Measurements from ENCODE around the gene SERPINB6.

SERPINB6 gene

GRCh38 chr6:3014675-3015066 lies 43.3 kb upstream of the SERPINB6 start:
- Histone ChIP-seq H3K27me3 (replicated peaks in 2 of 5; ENCODE audit: control insufficient read depth in 4 of 5, insufficient read depth in 5 of 5, low read length in 4 of 5) (no peaks in the 10 kb centered on the region), H3K4me3 (ENCODE audit: control insufficient read depth in 1 of 7, extremely low read depth in 1 of 7, insufficient read depth in 4 of 7, low read depth in 2 of 7, low read length in 6 of 7) (no peak overlapping the region), H3K4me1 (ENCODE audit: control extremely low read depth in 1 of 4, control insufficient read depth in 4 of 4, insufficient read depth in 4 of 4, low read length in 3 of 4) (peaks cover 2 to 19% (median 7%) of the 10 kb centered on the region in 4 experiments), H3K27ac (ENCODE audit: insufficient read depth in 1 of 2, low read depth in 1 of 2, low read length in 2 of 2, poor library complexity in 1 of 2, severe bottlenecking in 2 of 2) (no peak overlapping the region), H3K36me3 (ENCODE audit: control insufficient read depth in 4 of 4, insufficient read depth in 4 of 4, low read length in 3 of 4) (peaks cover 9 to 64% (median 43%) of the 10 kb centered on the region in 4 experiments), H3K9me3 (ENCODE audit: control extremely low read depth in 1 of 5, control insufficient read depth in 4 of 5, insufficient read depth in 2 of 5, low read depth in 1 of 5, low read length in 4 of 5) (peaks cover 5 to 27% (median 15%) of the 10 kb centered on the region in 5 experiments)
- DNase-seq: no peak
- ChIA-PET CTCF (interaction anchor here (1.0 to 2.5 kb wide), 4 partner anchors 12 to 230 kb away, joined by 3 to 14 read pairs (median 3); no protein-coding TSS in a partner anchor), POLR2A (no interaction called here)
- WGBS (ENCODE audit: insufficient coverage): 100% methylated on average over 4 of the region's 4 CpGs

- Histone ChIP-seq H3K9me3 (ENCODE audit: control extremely low read depth in 1 of 5, control insufficient read depth in 4 of 5, insufficient read depth in 2 of 5, low read depth in 1 of 5, low read length in 4 of 5) (peaks cover 5 to 27% (median 15%) of the 10 kb centered on the region in 5 experiments), H3K4me3 (ENCODE audit: control insufficient read depth in 1 of 7, extremely low read depth in 1 of 7, insufficient read depth in 4 of 7, low read depth in 2 of 7, low read length in 6 of 7) (no peak overlapping the region), H3K4me1 (ENCODE audit: control extremely low read depth in 1 of 4, control insufficient read depth in 4 of 4, insufficient read depth in 4 of 4, low read length in 3 of 4) (peaks cover 2 to 15% (median 7%) of the 10 kb centered on the region in 4 experiments), H3K27me3 (replicated peaks in 2 of 5; ENCODE audit: control insufficient read depth in 4 of 5, insufficient read depth in 5 of 5, low read length in 4 of 5) (no peaks in the 10 kb centered on the region), H3K27ac (ENCODE audit: insufficient read depth in 1 of 2, low read depth in 1 of 2, low read length in 2 of 2, poor library complexity in 1 of 2, severe bottlenecking in 2 of 2) (no peak overlapping the region), H3K36me3 (ENCODE audit: control insufficient read depth in 4 of 4, insufficient read depth in 4 of 4, low read length in 3 of 4) (peaks cover 9 to 64% (median 42%) of the 10 kb centered on the region in 4 experiments)
- ChIA-PET POLR2A (no interaction called here), CTCF (interaction anchor here (1.0 to 2.5 kb wide), 3 partner anchors 13 to 18 kb away, joined by 3 to 14 read pairs (median 3); no protein-coding TSS in a partner anchor)
- DNase-seq: no peak
- 94% methylated on average over 18 of the region's 18 CpGs for WGBS (ENCODE audit: insufficient coverage)
Measured at GRCh38 chr6:3013901-3014674, 42.7 kb upstream of the SERPINB6 start.

- POLR2A ChIA-PET: no interaction called here
- CTCF ChIA-PET: interaction anchor here (1.4 to 2.5 kb wide), 2 partner anchors 12 to 13 kb away, joined by 3 to 14 read pairs; no protein-coding TSS in a partner anchor
- Histone ChIP-seq H3K27ac (ENCODE audit: insufficient read depth in 1 of 2, low read depth in 1 of 2, low read length in 2 of 2, poor library complexity in 1 of 2, severe bottlenecking in 2 of 2) (no peak overlapping the region), H3K4me3 (ENCODE audit: control insufficient read depth in 1 of 7, extremely low read depth in 1 of 7, insufficient read depth in 4 of 7, low read depth in 2 of 7, low read length in 6 of 7) (no peak overlapping the region), H3K36me3 (ENCODE audit: control insufficient read depth in 4 of 4, insufficient read depth in 4 of 4, low read length in 3 of 4) (peaks cover 9 to 64% (median 43%) of the 10 kb centered on the region in 4 experiments), H3K27me3 (replicated peaks in 2 of 5; ENCODE audit: control insufficient read depth in 4 of 5, insufficient read depth in 5 of 5, low read length in 4 of 5) (no peaks in the 10 kb centered on the region), H3K4me1 (ENCODE audit: control extremely low read depth in 1 of 4, control insufficient read depth in 4 of 4, insufficient read depth in 4 of 4, low read length in 3 of 4) (peaks cover 1 to 13% (median 6%) of the 10 kb centered on the region in 4 experiments), H3K9me3 (ENCODE audit: control extremely low read depth in 1 of 5, control insufficient read depth in 4 of 5, insufficient read depth in 2 of 5, low read depth in 1 of 5, low read length in 4 of 5) (peaks cover 5 to 27% (median 15%) of the 10 kb centered on the region in 5 experiments)
- WGBS (ENCODE audit: insufficient coverage): 65% methylated on average over 2 of the region's 2 CpGs
- DNase-seq: peak; percentile 24 to 78 (median 76)
Measured at GRCh38 chr6:3013486-3013885, 42.1 kb upstream of the SERPINB6 start.

GRCh38 chr6:3011592-3011991 lies 40.2 kb upstream of the SERPINB6 start:
- Histone ChIP-seq H3K27me3 (replicated peaks in 2 of 5; ENCODE audit: control insufficient read depth in 4 of 5, insufficient read depth in 5 of 5, low read length in 4 of 5) (no peaks in the 10 kb centered on the region), H3K4me1 (ENCODE audit: control extremely low read depth in 1 of 4, control insufficient read depth in 4 of 4, insufficient read depth in 4 of 4, low read length in 3 of 4) (peaks cover 0 to 12% (median 5%) of the 10 kb centered on the region in 4 experiments), H3K9me3 (ENCODE audit: control extremely low read depth in 1 of 5, control insufficient read depth in 4 of 5, insufficient read depth in 2 of 5, low read depth in 1 of 5, low read length in 4 of 5) (peaks cover 5 to 27% (median 15%) of the 10 kb centered on the region in 5 experiments), H3K36me3 (ENCODE audit: control insufficient read depth in 4 of 4, insufficient read depth in 4 of 4, low read length in 3 of 4) (peaks cover 14 to 66% (median 46%) of the 10 kb centered on the region in 4 experiments), H3K27ac (ENCODE audit: insufficient read depth in 1 of 2, low read depth in 1 of 2, low read length in 2 of 2, poor library complexity in 1 of 2, severe bottlenecking in 2 of 2) (no peak overlapping the region), H3K4me3 (ENCODE audit: control insufficient read depth in 1 of 7, extremely low read depth in 1 of 7, insufficient read depth in 4 of 7, low read depth in 2 of 7, low read length in 6 of 7) (no peak overlapping the region)
- ChIA-PET POLR2A (interaction anchor here (1.3 kb wide), 1 partner anchor 12 kb away, joined by 3 read pairs; no protein-coding TSS in a partner anchor), CTCF (interaction anchor here (1.1 to 2.9 kb wide), 3 partner anchors 10 to 42 kb away, joined by 3 to 10 read pairs (median 5); no protein-coding TSS in a partner anchor)
- peak in 2 of 3 donors; percentile 50 to 59 for DNase-seq

- Histone ChIP-seq H3K27me3 (replicated peaks in 2 of 5; ENCODE audit: control insufficient read depth in 4 of 5, insufficient read depth in 5 of 5, low read length in 4 of 5) (no peaks in the 10 kb centered on the region), H3K9me3 (ENCODE audit: control extremely low read depth in 1 of 5, control insufficient read depth in 4 of 5, insufficient read depth in 2 of 5, low read depth in 1 of 5, low read length in 4 of 5) (peaks cover 5 to 27% (median 15%) of the 10 kb centered on the region in 5 experiments), H3K27ac (ENCODE audit: insufficient read depth in 1 of 2, low read depth in 1 of 2, low read length in 2 of 2, poor library complexity in 1 of 2, severe bottlenecking in 2 of 2) (no peak overlapping the region), H3K4me3 (ENCODE audit: control insufficient read depth in 1 of 7, extremely low read depth in 1 of 7, insufficient read depth in 4 of 7, low read depth in 2 of 7, low read length in 6 of 7) (no peak overlapping the region), H3K4me1 (ENCODE audit: control extremely low read depth in 1 of 4, control insufficient read depth in 4 of 4, insufficient read depth in 4 of 4, low read length in 3 of 4) (peaks cover 0 to 13% (median 5%) of the 10 kb centered on the region in 4 experiments), H3K36me3 (ENCODE audit: control insufficient read depth in 4 of 4, insufficient read depth in 4 of 4, low read length in 3 of 4) (peaks cover 14 to 66% (median 44%) of the 10 kb centered on the region in 4 experiments)
- ChIA-PET CTCF (interaction anchor here (1.1 to 2.9 kb wide), 3 partner anchors 9 to 43 kb away, joined by 3 to 10 read pairs (median 5); no protein-coding TSS in a partner anchor), POLR2A (interaction anchor here (0.6 to 1.3 kb wide), 2 partner anchors 12 to 229 kb away, joined by 3 read pairs; no protein-coding TSS in a partner anchor)
- peak in 1 of 3 donors; percentile 36 for DNase-seq
Measured at GRCh38 chr6:3011158-3011557, 39.8 kb upstream of the SERPINB6 start.

DNA sequence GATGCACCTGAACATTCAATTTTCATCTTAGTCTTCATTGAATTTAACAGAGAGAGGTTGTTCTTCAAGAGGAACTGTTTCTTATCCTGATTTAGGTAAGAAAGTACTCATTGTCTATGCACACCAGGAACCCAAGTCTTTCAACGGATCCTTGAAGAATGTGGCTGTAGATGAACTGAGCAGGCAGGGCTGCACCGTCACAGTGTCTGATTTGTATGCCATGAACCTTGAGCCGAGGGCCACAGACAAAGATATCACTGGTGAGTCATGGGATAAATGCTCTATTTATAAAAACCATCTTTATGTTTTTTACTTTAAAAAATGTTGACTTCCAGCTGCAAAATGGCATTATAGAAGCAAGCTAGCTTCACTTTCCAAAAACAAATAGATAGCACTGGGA lies 38.6 kb upstream of the SERPINB6 start:
- peaks cover 5 to 27% (median 15%) of the 10 kb centered on the region in 5 experiments for H3K9me3 ChIP-seq (ENCODE audit: control extremely low read depth in 1 of 5, control insufficient read depth in 4 of 5, insufficient read depth in 2 of 5, low read depth in 1 of 5, low read length in 4 of 5)
- CTCF ChIA-PET: interaction anchor here (0.7 to 2.9 kb wide), 6 partner anchors 8 to 44 kb away, joined by 3 to 10 read pairs (median 4); no protein-coding TSS in a partner anchor
- peaks cover 12 to 67% (median 44%) of the 10 kb centered on the region in 4 experiments for H3K36me3 ChIP-seq (ENCODE audit: control insufficient read depth in 4 of 4, insufficient read depth in 4 of 4, low read length in 3 of 4)
- no peak overlapping the region for H3K27ac ChIP-seq (ENCODE audit: insufficient read depth in 1 of 2, low read depth in 1 of 2, low read length in 2 of 2, poor library complexity in 1 of 2, severe bottlenecking in 2 of 2)
- no peak overlapping the region for H3K4me3 ChIP-seq (ENCODE audit: control insufficient read depth in 1 of 7, extremely low read depth in 1 of 7, insufficient read depth in 4 of 7, low read depth in 2 of 7, low read length in 6 of 7)
- peaks cover 0 to 13% (median 5%) of the 10 kb centered on the region in 4 experiments for H3K4me1 ChIP-seq (ENCODE audit: control extremely low read depth in 1 of 4, control insufficient read depth in 4 of 4, insufficient read depth in 4 of 4, low read length in 3 of 4)
- no peak for DNase-seq
- POLR2A ChIA-PET: no interaction called here
- H3K27me3 ChIP-seq (replicated peaks in 2 of 5; ENCODE audit: control insufficient read depth in 4 of 5, insufficient read depth in 5 of 5, low read length in 4 of 5): no peaks in the 10 kb centered on the region
- WGBS (ENCODE audit: insufficient coverage): 100% methylated on average over 1 of the region's 3 CpGs

Data from common myeloid progenitor, CD34-positive (primary cell).